Smooth muscle cell (in vitro differentiated cells): ENCODE measurements around the gene GJB5. TPM values are rescaled to one million over a fixed set of nuclear protein-coding genes. Genes with fewer than 3 reads are reported as not detected.

Source experiments
- DNase-seq: peaks from one replicate; lab custom pipeline; 2025; ENCODE audit not compliant: unreplicated experiment; lab: John Stamatoyannopoulos, UW
- H2AFZ ChIP-seq: fragments of 200-600 bp; sonication (generic); 2 replicates; pipeline ENCODE4 v1.6.0; 2016; ENCODE audit warnings: antibody characterized with exemption, low read depth, mild to moderate bottlenecking
- H3F3A ChIP-seq: fragments of 200-600 bp; sonication (generic); 2 replicates; pipeline ENCODE4 v1.6.0; 2017; ENCODE audit warnings: antibody characterized with exemption, low read depth
- H3K27ac ChIP-seq: fragments of 200-600 bp; sonication (generic); 2 replicates; pipeline ENCODE4 v1.5.1; 2016; ENCODE audit warnings: low read depth, mild to moderate bottlenecking
- H3K27me3 ChIP-seq: fragments of 200-600 bp; sonication (generic); 2 replicates; pipeline ENCODE4 v1.6.1; 2016; ENCODE audit warnings: low read depth, mild to moderate bottlenecking
- H3K36me3 ChIP-seq: fragments of 200-600 bp; sonication (generic); 2 replicates; pipeline ENCODE4 v1.5.1; 2016; ENCODE audit warnings: low read depth
- H3K4me1 ChIP-seq: fragments of 200-600 bp; sonication (generic); 2 replicates; pipeline ENCODE4 v1.5.1; 2016; ENCODE audit warnings: low read depth
- H3K4me2 ChIP-seq: fragments of 200-600 bp; sonication (generic); 2 replicates; pipeline ENCODE4 v1.6.0; 2016; ENCODE audit warnings: mild to moderate bottlenecking
- H3K4me3 ChIP-seq: fragments of 200-600 bp; sonication (generic); 2 replicates; pipeline ENCODE4 v1.5.1; 2016; ENCODE audit warnings: mild to moderate bottlenecking
- H3K79me2 ChIP-seq: fragments of 200-600 bp; sonication (generic); 2 replicates; pipeline ENCODE4 v1.6.0; 2016; ENCODE audit warnings: low read depth, mild to moderate bottlenecking
- H3K9ac ChIP-seq: fragments of 200-600 bp; sonication (generic); 2 replicates; pipeline ENCODE4 v1.6.0; 2016; ENCODE audit warnings: low read depth
- H3K9me3 ChIP-seq: fragments of 200-600 bp; sonication (generic); replicated peaks from 2 replicates; pipeline ENCODE4 v1.5.1; 2016; ENCODE audit warnings: low read depth
- H4K20me1 ChIP-seq: fragments of 200-600 bp; sonication (generic); 2 replicates; pipeline ENCODE4 v1.6.0; 2016; ENCODE audit warnings: low read depth
- WGBS: methylation state at CpG from one replicate; pipeline ENCODE4 v1.1.7; 2016; ENCODE audit warnings: low lambda C conversion rate; 5-methylcytosine and 5-hydroxymethylcytosine counted together
- polyA plus RNA-seq: library from polyadenylated mRNA; unstranded; fragments of >200 nt; fragmentation: Nextera tagmentation; extraction: Ambion mirVana; gene quantifications from 2 replicates; pipeline ENCODE4 v1.2.1, GENCODE V29; 2016
- total RNA-seq: library from RNA; depleted of rRNA; stranded (reverse); fragments of >200 nt; gene quantifications from 2 replicates; pipeline ENCODE4 v1.2.3, GENCODE V29; 2014
- TF ChIP-seq, protein P1 (sequence below): fragments of 200-600 bp; sonication (generic); IDR thresholded peaks from 2 replicates; pipeline ENCODE4 v1.5.1; 2017; ENCODE audit warnings: borderline replicate concordance, mild to moderate bottlenecking, antibody characterized with exemption; ENCODE audit not compliant: insufficient read depth, poor library complexity, severe bottlenecking

GJB5 gene
- total and polyA plus RNA-seq, 2 experiments from 2014 or later = 2.5 to 8.8 TPM

GRCh38 chr1:34776911-34777310 is 22.1 kb downstream of the GJB5 start:
- Histone ChIP-seq H3K36me3 (no peaks in the 10 kb centered on the region), H3K27ac (no peak overlapping the region), H3K4me1 (peaks cover 9% of the 10 kb centered on the region), H3K4me3 (no peak overlapping the region), H3K79me2 (no peaks in the 10 kb centered on the region), H3K9ac (no peak overlapping the region), H4K20me1 (no peaks in the 10 kb centered on the region), H2AFZ (no peak overlapping the region), H3K27me3 (peaks cover 35% of the 10 kb centered on the region), H3K4me2 (no peak overlapping the region), H3K9me3 (no peaks in the 10 kb centered on the region), H3F3A (no peaks in the 10 kb centered on the region)
- WGBS = 83% methylated on average over 3 of the region's 3 CpGs
- TF ChIP-seq, protein P1, sequence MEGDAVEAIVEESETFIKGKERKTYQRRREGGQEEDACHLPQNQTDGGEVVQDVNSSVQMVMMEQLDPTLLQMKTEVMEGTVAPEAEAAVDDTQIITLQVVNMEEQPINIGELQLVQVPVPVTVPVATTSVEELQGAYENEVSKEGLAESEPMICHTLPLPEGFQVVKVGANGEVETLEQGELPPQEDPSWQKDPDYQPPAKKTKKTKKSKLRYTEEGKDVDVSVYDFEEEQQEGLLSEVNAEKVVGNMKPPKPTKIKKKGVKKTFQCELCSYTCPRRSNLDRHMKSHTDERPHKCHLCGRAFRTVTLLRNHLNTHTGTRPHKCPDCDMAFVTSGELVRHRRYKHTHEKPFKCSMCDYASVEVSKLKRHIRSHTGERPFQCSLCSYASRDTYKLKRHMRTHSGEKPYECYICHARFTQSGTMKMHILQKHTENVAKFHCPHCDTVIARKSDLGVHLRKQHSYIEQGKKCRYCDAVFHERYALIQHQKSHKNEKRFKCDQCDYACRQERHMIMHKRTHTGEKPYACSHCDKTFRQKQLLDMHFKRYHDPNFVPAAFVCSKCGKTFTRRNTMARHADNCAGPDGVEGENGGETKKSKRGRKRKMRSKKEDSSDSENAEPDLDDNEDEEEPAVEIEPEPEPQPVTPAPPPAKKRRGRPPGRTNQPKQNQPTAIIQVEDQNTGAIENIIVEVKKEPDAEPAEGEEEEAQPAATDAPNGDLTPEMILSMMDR = no peak
- no peak for DNase-seq

GRCh38 chr1:34777519-34778321 is 22.9 kb downstream of the GJB5 start:
- H3K27ac ChIP-seq = no peak overlapping the region
- no peak for DNase-seq
- H3F3A ChIP-seq = no peaks in the 10 kb centered on the region
- no peak overlapping the region for H3K4me3 ChIP-seq
- H3K4me1 ChIP-seq = peaks cover 9% of the 10 kb centered on the region
- WGBS = 57% methylated on average over 8 of the region's 10 CpGs
- no peak overlapping the region for H3K4me2 ChIP-seq
- H4K20me1 ChIP-seq = no peaks in the 10 kb centered on the region
- H3K9ac ChIP-seq = no peak overlapping the region
- no peak overlapping the region for H2AFZ ChIP-seq
- peaks cover 43% of the 10 kb centered on the region for H3K27me3 ChIP-seq
- TF ChIP-seq, protein P1 = no peak
- no peaks in the 10 kb centered on the region for H3K9me3 ChIP-seq
- H3K36me3 ChIP-seq = no peaks in the 10 kb centered on the region
- no peaks in the 10 kb centered on the region for H3K79me2 ChIP-seq

GRCh38 chr1:34778381-34778780 is 23.5 kb downstream of the GJB5 start:
- Histone ChIP-seq H3F3A (no peaks in the 10 kb centered on the region), H3K4me2 (no peak overlapping the region), H3K9ac (no peak overlapping the region), H3K36me3 (no peaks in the 10 kb centered on the region), H3K27me3 (peaks cover 49% of the 10 kb centered on the region), H3K4me1 (peaks cover 9% of the 10 kb centered on the region), H2AFZ (no peak overlapping the region), H3K79me2 (no peaks in the 10 kb centered on the region), H3K4me3 (no peak overlapping the region), H3K27ac (no peak overlapping the region), H3K9me3 (no peaks in the 10 kb centered on the region), H4K20me1 (no peaks in the 10 kb centered on the region)
- DNase-seq = no peak
- 80% methylated on average over 6 of the region's 6 CpGs for WGBS
- TF ChIP-seq, protein P1 = no peak

- Histone ChIP-seq H3K27ac (no peak overlapping the region), H2AFZ (no peak overlapping the region), H3K4me3 (no peak overlapping the region), H3K36me3 (no peaks in the 10 kb centered on the region), H4K20me1 (no peaks in the 10 kb centered on the region), H3K4me2 (no peak overlapping the region), H3K4me1 (peaks cover 9% of the 10 kb centered on the region), H3K9ac (no peak overlapping the region), H3K79me2 (no peaks in the 10 kb centered on the region), H3F3A (no peaks in the 10 kb centered on the region), H3K27me3 (peaks cover 54% of the 10 kb centered on the region), H3K9me3 (no peaks in the 10 kb centered on the region)
- TF ChIP-seq, protein P1 = no peak
- no peak for DNase-seq
- 92% methylated on average over 5 of the region's 5 CpGs for WGBS
Measured at GRCh38 chr1:34779005-34779404, 24.2 kb downstream of the GJB5 start.
